GM21717 (cell line): ENCODE results near the gene SERPINB7.
"Not testable (repeated sequence)": the region's sequence is repeated elsewhere in the genome, so short reads cannot be mapped to it uniquely, and the experiment has no call there.

Experiments used
- ATAC-seq: cut with Tn5 transposase; IDR thresholded peaks from one replicate; pipeline ENCODE4 v1.9.1; 2021; ENCODE audit warnings: mild to moderate bottlenecking, moderate library complexity; ENCODE audit not compliant: unreplicated experiment

SERPINB7 gene

GRCh38 chr18:63775166-63775730 lies at the start of gene SERPINB7:
Gene SERPINB7 (plus strand): TSS chr18:63775418. CDS start chr18:63782373, 6,955 bp downstream.
- ATAC-seq = no peak

GRCh38 chr18:63725682-63726480 lies 49.3 kb upstream of the SERPINB7 start:
- no peak for ATAC-seq

GRCh38 chr18:63730773-63731172 lies 44.4 kb upstream of the SERPINB7 start:
- ATAC-seq = no peak

GRCh38 chr18:63731215-63731614 lies 44.0 kb upstream of the SERPINB7 start:
- ATAC-seq = no peak

GRCh38 chr18:63736876-63737275 lies 38.3 kb upstream of the SERPINB7 start:
- no peak for ATAC-seq

- no peak for ATAC-seq
Measured at GRCh38 chr18:63741769-63742168, 33.4 kb upstream of the SERPINB7 start.

GRCh38 chr18:63747006-63747405 lies 28.2 kb upstream of the SERPINB7 start:
- ATAC-seq = no peak

- ATAC-seq = no peak
Measured at GRCh38 chr18:63749489-63749888, 25.7 kb upstream of the SERPINB7 start.

GRCh38 chr18:63752636-63753035 lies 22.6 kb upstream of the SERPINB7 start:
- ATAC-seq = no peak

GRCh38 chr18:63753676-63754075 lies 21.5 kb upstream of the SERPINB7 start:
- ATAC-seq = no peak

GRCh38 chr18:63757541-63757940 lies 17.7 kb upstream of the SERPINB7 start:
- no peak for ATAC-seq

- no peak for ATAC-seq
Measured at GRCh38 chr18:63758615-63759240, 16.5 kb upstream of the SERPINB7 start.

GRCh38 chr18:63759786-63760185 lies 15.4 kb upstream of the SERPINB7 start:
- ATAC-seq = not testable (repeated sequence)

GRCh38 chr18:63762518-63762917 lies 12.7 kb upstream of the SERPINB7 start:
- ATAC-seq = no peak

- ATAC-seq = no peak
Measured at GRCh38 chr18:63763831-63764600, 11.2 kb upstream of the SERPINB7 start.

GRCh38 chr18:63765837-63766236 lies 9.4 kb upstream of the SERPINB7 start:
- no peak for ATAC-seq

GRCh38 chr18:63773551-63773950 lies 1.7 kb upstream of the SERPINB7 start:
- no peak for ATAC-seq

GRCh38 chr18:63774511-63774910 lies 707 bp upstream of the SERPINB7 start:
- ATAC-seq = no peak

GRCh38 chr18:63779386-63779785 lies 4.2 kb downstream of the SERPINB7 start:
- ATAC-seq = no peak

- no peak for ATAC-seq
Measured at GRCh38 chr18:63783394-63783793, 8.2 kb downstream of the SERPINB7 start.

GRCh38 chr18:63784787-63785452 lies 9.7 kb downstream of the SERPINB7 start:
- ATAC-seq = no peak
